H9 (cell line): ENCODE measurements around the gene PKP1. TPM values are rescaled to one million over a fixed set of nuclear protein-coding genes. Genes with fewer than 3 reads are reported as not detected.

ENCODE experiments used
- DNase-seq: peaks from one replicate; pipeline ENCODE4 v3.0.0-alpha.2; 2017
- H2AFZ ChIP-seq: one replicate; pipeline ENCODE4 v1.6.1; 2013; ENCODE audit warnings: mild to moderate bottlenecking, low read length, control low read depth, moderate library complexity
- H2AK5ac ChIP-seq: 2 replicates; pipeline ENCODE4 v1.6.1; 2013; ENCODE audit warnings: low read length, control low read depth, mixed read lengths; ENCODE audit not compliant: insufficient read length
- H2BK120ac ChIP-seq: one replicate; pipeline ENCODE4 v1.6.1; 2013; ENCODE audit warnings: low read depth, mild to moderate bottlenecking, low read length, control low read depth, inconsistent platforms; ENCODE audit not compliant: poor library complexity, severe bottlenecking
- H2BK12ac ChIP-seq: 2 replicates; pipeline ENCODE4 v1.6.1; 2013; ENCODE audit warnings: low read length, control low read depth, mixed read lengths, low read depth; ENCODE audit not compliant: insufficient read length
- H2BK15ac ChIP-seq: 2 replicates; pipeline ENCODE4 v1.6.1; 2013; ENCODE audit warnings: low read depth, low read length, control low read depth
- H2BK20ac ChIP-seq: one replicate; pipeline ENCODE4 v1.6.1; 2013; ENCODE audit warnings: low read depth, mild to moderate bottlenecking, low read length, control low read depth, inconsistent platforms; ENCODE audit not compliant: poor library complexity, severe bottlenecking
- H2BK5ac ChIP-seq: 2 replicates; pipeline ENCODE4 v1.6.1; 2013; ENCODE audit warnings: low read length, control low read depth, mixed read lengths; ENCODE audit not compliant: insufficient read length
- H3K14ac ChIP-seq: 2 replicates; pipeline ENCODE4 v1.6.1; 2013; ENCODE audit warnings: low read length, control low read depth; ENCODE audit not compliant: insufficient read depth
- H3K18ac ChIP-seq: 2 replicates; pipeline ENCODE4 v1.6.1; 2013; ENCODE audit warnings: low read depth, mild to moderate bottlenecking, mixed read lengths, low read length, control low read depth; ENCODE audit not compliant: insufficient read length
- H3K23ac ChIP-seq: 2 replicates; pipeline ENCODE4 v1.6.1; 2013; ENCODE audit warnings: low read length, control low read depth, mixed read lengths, low read depth; ENCODE audit not compliant: insufficient read length
- H3K23me2 ChIP-seq: 2 replicates; pipeline ENCODE4 v1.6.1; 2013; ENCODE audit warnings: low read depth, mild to moderate bottlenecking, mixed read lengths, low read length, control low read depth; ENCODE audit not compliant: insufficient read length, poor library complexity, severe bottlenecking
- H3K27ac ChIP-seq: 2 replicates; pipeline ENCODE4 v1.5.1; 2013; ENCODE audit warnings: low read length, control low read depth, mixed read lengths, low read depth; ENCODE audit not compliant: insufficient read length
- H3K27me3 ChIP-seq: 2 replicates; pipeline ENCODE4 v1.6.1; 2013; ENCODE audit warnings: low read length, control low read depth, inconsistent platforms; ENCODE audit not compliant: insufficient read depth
- H3K4ac ChIP-seq: 2 replicates; pipeline ENCODE4 v1.6.1; 2013; ENCODE audit warnings: low read depth, mild to moderate bottlenecking, control low read depth, inconsistent platforms, low read length, moderate library complexity
- H3K4me1 ChIP-seq: 2 replicates; pipeline ENCODE4 v1.6.1; 2013; ENCODE audit warnings: low read length, control low read depth, inconsistent platforms; ENCODE audit not compliant: insufficient read depth
- H3K4me2 ChIP-seq: 2 replicates; pipeline ENCODE4 v1.6.1; 2013; ENCODE audit warnings: low read length, control low read depth, mixed read lengths; ENCODE audit not compliant: insufficient read length, insufficient read depth
- H3K56ac ChIP-seq: 2 replicates; pipeline ENCODE4 v1.6.1; 2013; ENCODE audit warnings: low read depth, mild to moderate bottlenecking, mixed read lengths, low read length, control low read depth; ENCODE audit not compliant: insufficient read length
- H3K79me1 ChIP-seq: 2 replicates; pipeline ENCODE4 v1.6.1; 2013; ENCODE audit warnings: low read depth, mild to moderate bottlenecking, moderate library complexity, low read length, control low read depth, inconsistent platforms; ENCODE audit not compliant: insufficient read depth, poor library complexity, severe bottlenecking
- H3K79me2 ChIP-seq: 2 replicates; pipeline ENCODE4 v1.6.1; 2013; ENCODE audit warnings: low read length, control low read depth, inconsistent platforms; ENCODE audit not compliant: insufficient read depth
- H3K9ac ChIP-seq: 2 replicates; pipeline ENCODE4 v1.6.1; 2013; ENCODE audit warnings: low read length, control low read depth, mixed read lengths; ENCODE audit not compliant: insufficient read length; ENCODE audit errors: extremely low read depth
- H3K9me3 ChIP-seq: one replicate; pipeline ENCODE4 v1.6.1; 2013; ENCODE audit warnings: low read depth, low read length, inconsistent platforms; ENCODE audit not compliant: control insufficient read depth
- H3T11ph ChIP-seq: one replicate; pipeline ENCODE4 v1.6.1; 2013; ENCODE audit warnings: mild to moderate bottlenecking, low read length, control low read depth, inconsistent platforms
- H4K20me1 ChIP-seq: one replicate; pipeline ENCODE4 v1.6.1; 2013; ENCODE audit not compliant: control insufficient read depth, insufficient read length, insufficient read depth
- H4K5ac ChIP-seq: 2 replicates; pipeline ENCODE4 v1.6.1; 2013; ENCODE audit warnings: low read depth, mild to moderate bottlenecking, mixed read lengths, low read length, control low read depth; ENCODE audit not compliant: insufficient read length
- H4K8ac ChIP-seq: replicated peaks from 2 replicates; pipeline ENCODE4 v1.6.1; 2013; ENCODE audit warnings: low read length, control low read depth, mixed read lengths, low read depth; ENCODE audit not compliant: insufficient read length
- H4K91ac ChIP-seq: 2 replicates; pipeline ENCODE4 v1.6.1; 2013; ENCODE audit warnings: low read depth, mild to moderate bottlenecking, moderate library complexity, mixed read lengths, low read length, control low read depth; ENCODE audit not compliant: insufficient read length
- H3K27ac Mint-ChIP-seq, 3 experiments: 2 replicates in 2 of 3; 3 replicates in 1 of 3; pipeline ENCODE4 v1.8.0; 2020 to 2021; ENCODE audit warnings: mixed read lengths in 3 of 3, mild to moderate bottlenecking in 1 of 3, moderate library complexity in 1 of 3
- H3K27me3 Mint-ChIP-seq: 2 replicates; pipeline ENCODE4 v1.8.0; 2021; ENCODE audit warnings: low read depth, mild to moderate bottlenecking, moderate library complexity, mixed read lengths
- H3K36me3 Mint-ChIP-seq, 3 experiments: 2 replicates in 2 of 3; 3 replicates in 1 of 3; pipeline ENCODE4 v1.8.0; 2020 to 2021; ENCODE audit warnings: low read depth in 3 of 3, mixed read lengths in 3 of 3; ENCODE audit not compliant: insufficient read depth in 1 of 3
- H3K4me1 Mint-ChIP-seq, 2 experiments: 2 replicates each; pipeline ENCODE4 v1.8.0; 2020; ENCODE audit warnings: mixed read lengths in 2 of 2
- H3K4me3 Mint-ChIP-seq, 2 experiments: 2 replicates in 1 of 2; 3 replicates in 1 of 2; pipeline ENCODE4 v1.8.0; 2020 to 2021; ENCODE audit warnings: mild to moderate bottlenecking in 2 of 2, mixed read lengths in 2 of 2, moderate library complexity in 1 of 2
- H3K9me3 Mint-ChIP-seq, 2 experiments: 2 replicates in 1 of 2; 3 replicates in 1 of 2; pipeline ENCODE4 v1.8.0; 2020; ENCODE audit warnings: mild to moderate bottlenecking in 2 of 2, mixed read lengths in 2 of 2, moderate library complexity in 1 of 2
- CTCF ChIP-seq: fragments of 200-600 bp; sonication (generic); conservative IDR thresholded peaks from 3 replicates; pipeline ENCODE4 v1.8.0; 2021; ENCODE audit warnings: antibody characterized with exemption, mild to moderate bottlenecking
- WGBS: extraction: QIAGEN DNeasy Blood & Tissue Kit; methylation state at CpG from one replicate; pipeline ENCODE4 v1.1.7; 2013; ENCODE audit warnings: missing lambda C conversion rate, low lambda C conversion rate, mixed read lengths; ENCODE audit not compliant: insufficient read length; ENCODE audit errors: extremely low coverage; 5-methylcytosine and 5-hydroxymethylcytosine counted together
- total RNA-seq: library from RNA; stranded (reverse); gene quantifications from 2 replicates; pipeline ENCODE4 v1.2.1, GENCODE V29; 2021

Gene PKP1
- total RNA-seq, 1 experiment from 2014 or later = 0.09 TPM

- Histone ChIP-seq H2BK15ac (no peak overlapping the region), H3K27me3 (no peaks in the 10 kb centered on the region), H4K91ac (no peak overlapping the region), H3K4me1 (no peaks in the 10 kb centered on the region), H4K20me1 (no peaks in the 10 kb centered on the region), H4K8ac (no peak overlapping the region), H3K14ac (no peak overlapping the region), H3K79me2 (no peaks in the 10 kb centered on the region), H2BK120ac (no peak overlapping the region), H2BK20ac (no peak overlapping the region), H4K5ac (no peak overlapping the region), H3K56ac (no peak overlapping the region), H2BK12ac (no peak overlapping the region), H3K18ac (no peak overlapping the region), H2BK5ac (no peak overlapping the region), H3K79me1 (no peaks in the 10 kb centered on the region), H3T11ph (no peak overlapping the region), H2AFZ (no peak overlapping the region), H2AK5ac (no peak overlapping the region), H3K4ac (no peak overlapping the region), H3K4me2 (no peak overlapping the region), H3K27ac (no peak overlapping the region), H3K23ac (no peak overlapping the region), H3K9me3 (no peaks in the 10 kb centered on the region), H3K23me2 (no peaks in the 10 kb centered on the region), H3K9ac (no peak overlapping the region)
- Mint-ChIP-seq H3K27me3 (peaks cover 4% of the 10 kb centered on the region), H3K4me1 (peaks cover 0 to 4% of the 10 kb centered on the region in 2 experiments; a peak in 1 of 4 replicates), H3K27ac (peak overlapping the region in 1 of 3 experiments; percentile 56; a peak in 1 of 7 replicates), H3K36me3 (no peaks in the 10 kb centered on the region), H3K9me3 (no peaks in the 10 kb centered on the region), H3K4me3 (no peak overlapping the region)
- no peak for TF ChIP-seq CTCF
- no peak for DNase-seq
- WGBS = no CpG with 5 or more reads among the region's 2 CpGs
These were observed 47.2 kb downstream of the PKP1 start for GRCh38 chr1:201330541-201330940.
